Measurements from ENCODE around the gene HHIPL1. TPM values are rescaled to one million over a fixed set of nuclear protein-coding genes. Genes with fewer than 3 reads are reported as not detected.

The HHIPL1 gene
- total RNA-seq, 1 donor from 2014 or later = 1.1 TPM

- no peak overlapping the region for H3K4me3 ChIP-seq (ENCODE audit: low read depth, low read length)
- no peaks in the 10 kb centered on the region for H3K27me3 ChIP-seq (ENCODE audit: control insufficient read depth, insufficient read depth, low read length)
- no peaks in the 10 kb centered on the region for H3K36me3 ChIP-seq (ENCODE audit: control insufficient read depth, insufficient read depth, low read length)
- no peak for DNase-seq (ENCODE audit: low read depth)
- TF ChIP-seq, protein P1, sequence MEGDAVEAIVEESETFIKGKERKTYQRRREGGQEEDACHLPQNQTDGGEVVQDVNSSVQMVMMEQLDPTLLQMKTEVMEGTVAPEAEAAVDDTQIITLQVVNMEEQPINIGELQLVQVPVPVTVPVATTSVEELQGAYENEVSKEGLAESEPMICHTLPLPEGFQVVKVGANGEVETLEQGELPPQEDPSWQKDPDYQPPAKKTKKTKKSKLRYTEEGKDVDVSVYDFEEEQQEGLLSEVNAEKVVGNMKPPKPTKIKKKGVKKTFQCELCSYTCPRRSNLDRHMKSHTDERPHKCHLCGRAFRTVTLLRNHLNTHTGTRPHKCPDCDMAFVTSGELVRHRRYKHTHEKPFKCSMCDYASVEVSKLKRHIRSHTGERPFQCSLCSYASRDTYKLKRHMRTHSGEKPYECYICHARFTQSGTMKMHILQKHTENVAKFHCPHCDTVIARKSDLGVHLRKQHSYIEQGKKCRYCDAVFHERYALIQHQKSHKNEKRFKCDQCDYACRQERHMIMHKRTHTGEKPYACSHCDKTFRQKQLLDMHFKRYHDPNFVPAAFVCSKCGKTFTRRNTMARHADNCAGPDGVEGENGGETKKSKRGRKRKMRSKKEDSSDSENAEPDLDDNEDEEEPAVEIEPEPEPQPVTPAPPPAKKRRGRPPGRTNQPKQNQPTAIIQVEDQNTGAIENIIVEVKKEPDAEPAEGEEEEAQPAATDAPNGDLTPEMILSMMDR (IDR thresholded peaks at IDR 0.05; ENCODE audit: insufficient read depth, low read length, poor library complexity, severe bottlenecking) = no peak
These were observed 46.2 kb upstream of the HHIPL1 start for GRCh38 chr14:99598774-99599173.

DNA sequence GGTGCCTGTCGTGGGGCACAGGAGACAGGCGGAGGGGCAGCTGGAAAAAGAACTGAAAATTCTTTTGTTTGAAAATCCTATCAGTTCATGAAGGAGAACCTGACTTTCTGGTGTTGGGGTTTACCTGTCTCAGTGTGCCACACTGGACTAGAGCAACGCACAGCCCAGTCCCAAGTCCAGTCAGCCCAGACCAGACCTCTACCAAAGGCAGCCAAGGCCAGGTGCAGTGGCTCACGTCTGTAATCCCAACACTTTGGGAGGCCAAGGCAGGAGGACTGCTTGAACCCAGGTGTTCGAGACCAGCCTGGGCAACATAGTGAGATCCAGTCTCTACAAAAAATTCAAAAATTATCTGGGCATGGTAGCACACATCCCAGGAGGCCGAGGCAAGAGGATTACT, 45.5 kb upstream of the HHIPL1 start:
- Histone ChIP-seq H3K36me3 (ENCODE audit: control insufficient read depth, insufficient read depth, low read length) (no peaks in the 10 kb centered on the region), H3K4me3 (ENCODE audit: low read depth, low read length) (no peak overlapping the region), H3K27me3 (ENCODE audit: control insufficient read depth, insufficient read depth, low read length) (no peaks in the 10 kb centered on the region)
- TF ChIP-seq, protein P1 (IDR thresholded peaks at IDR 0.05; ENCODE audit: insufficient read depth, low read length, poor library complexity, severe bottlenecking) = no peak
- no peak for DNase-seq (ENCODE audit: low read depth)

DNA sequence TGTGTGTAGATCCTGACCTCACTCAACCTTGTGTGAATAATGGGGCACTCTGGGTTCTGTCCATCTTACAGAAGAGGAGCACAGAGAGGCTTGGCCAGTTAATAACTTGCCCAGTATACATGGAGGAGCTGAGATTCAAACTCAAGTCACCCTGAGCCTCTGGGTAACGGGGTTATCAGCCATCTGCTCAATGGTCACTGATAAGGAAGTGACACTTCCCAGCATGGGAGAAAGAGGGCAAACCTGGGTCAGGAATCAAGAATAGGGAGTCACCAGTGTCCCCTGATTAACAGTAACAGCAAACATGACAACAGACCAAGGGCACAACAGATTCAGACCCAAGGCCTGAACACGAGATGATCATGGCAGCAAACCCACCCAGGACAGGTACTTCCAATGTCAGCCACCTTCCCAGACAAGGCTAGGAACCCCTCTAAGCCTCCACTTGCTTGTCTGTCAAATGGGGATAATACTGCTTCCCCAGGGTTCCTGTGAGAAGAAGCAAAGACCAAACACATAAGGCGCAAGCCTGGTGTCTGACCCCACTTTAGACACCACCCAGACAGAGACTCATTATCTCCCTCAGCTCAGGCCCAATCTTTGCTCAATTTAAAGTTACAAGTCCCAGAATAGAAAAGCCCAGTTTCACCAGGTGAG, 44.6 kb upstream of the HHIPL1 start:
- Histone ChIP-seq H3K36me3 (ENCODE audit: control insufficient read depth, insufficient read depth, low read length) (no peaks in the 10 kb centered on the region), H3K4me3 (ENCODE audit: low read depth, low read length) (no peak overlapping the region), H3K27me3 (ENCODE audit: control insufficient read depth, insufficient read depth, low read length) (no peaks in the 10 kb centered on the region)
- no peak for DNase-seq (ENCODE audit: low read depth)
- TF ChIP-seq, protein P1 (IDR thresholded peaks at IDR 0.05; ENCODE audit: insufficient read depth, low read length, poor library complexity, severe bottlenecking) = no peak

DNA sequence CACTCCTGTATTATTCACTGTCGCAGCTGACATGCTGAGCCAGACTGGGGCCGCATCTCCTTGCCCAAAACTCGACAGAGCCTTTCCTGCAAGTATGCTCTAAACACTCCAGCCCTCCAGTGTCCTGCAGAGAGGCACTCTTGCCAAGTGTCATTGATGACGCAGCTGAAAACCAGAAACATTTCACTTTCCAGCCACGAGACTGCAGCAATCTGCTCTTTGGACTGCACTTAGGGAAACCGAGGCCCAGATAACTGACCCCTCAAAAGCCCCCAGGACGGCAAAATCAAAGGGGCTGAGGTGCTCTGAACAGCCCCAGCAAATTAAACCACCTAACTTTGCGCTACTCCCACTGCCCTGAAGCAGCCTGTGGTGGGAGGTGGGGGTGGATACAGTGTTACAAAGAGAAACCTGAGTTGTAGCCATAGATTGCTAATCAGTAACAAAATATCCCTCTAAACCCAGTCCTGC, 43.5 kb upstream of the HHIPL1 start:
- DNase-seq (ENCODE audit: low read depth) = no peak
- Histone ChIP-seq H3K36me3 (ENCODE audit: control insufficient read depth, insufficient read depth, low read length) (no peaks in the 10 kb centered on the region), H3K27me3 (ENCODE audit: control insufficient read depth, insufficient read depth, low read length) (no peaks in the 10 kb centered on the region), H3K4me3 (ENCODE audit: low read depth, low read length) (peak overlapping the region; percentile 42)
- TF ChIP-seq, protein P1 (IDR thresholded peaks at IDR 0.05; ENCODE audit: insufficient read depth, low read length, poor library complexity, severe bottlenecking) = no peak

DNA sequence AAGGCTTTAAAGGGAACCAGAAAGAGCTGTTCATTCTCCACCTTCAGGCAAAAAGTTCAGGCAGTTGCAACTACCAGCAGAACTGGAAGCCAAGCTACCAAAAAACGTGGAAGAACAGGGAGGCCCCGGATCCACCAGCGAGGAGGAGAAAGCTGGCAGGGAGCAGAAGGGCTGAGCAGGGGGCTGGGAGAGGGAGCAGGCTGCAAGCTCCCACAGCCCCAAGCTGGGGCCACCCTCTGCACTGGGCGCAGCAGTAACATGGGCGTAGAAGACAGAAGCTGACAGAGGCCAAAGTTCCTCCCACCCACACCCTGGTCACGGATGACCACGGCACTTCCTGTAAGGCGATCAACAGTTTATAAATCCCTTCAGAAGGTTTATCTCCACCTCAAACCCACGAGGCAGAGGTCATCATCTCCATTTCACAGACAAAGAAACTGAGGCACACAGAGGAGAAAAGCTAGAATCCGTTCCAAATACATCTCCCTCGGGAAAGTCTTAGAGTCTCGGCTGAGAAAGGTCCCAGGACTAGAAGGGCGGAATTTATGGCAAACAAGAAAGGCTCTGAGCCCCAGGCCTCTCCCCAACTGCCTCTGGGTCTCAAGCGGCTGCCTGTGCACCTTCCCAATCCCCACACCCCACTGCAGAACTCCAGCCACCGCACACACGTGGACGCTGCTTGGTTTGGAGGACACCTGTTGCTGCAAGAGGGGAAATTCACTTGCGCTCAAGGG, 42.7 kb upstream of the HHIPL1 start:
- no peak for DNase-seq (ENCODE audit: low read depth)
- Histone ChIP-seq H3K27me3 (ENCODE audit: control insufficient read depth, insufficient read depth, low read length) (no peaks in the 10 kb centered on the region), H3K36me3 (ENCODE audit: control insufficient read depth, insufficient read depth, low read length) (no peaks in the 10 kb centered on the region), H3K4me3 (ENCODE audit: low read depth, low read length) (peak overlapping the region; percentile 42)
- TF ChIP-seq, protein P1 (IDR thresholded peaks at IDR 0.05; ENCODE audit: insufficient read depth, low read length, poor library complexity, severe bottlenecking) = no peak

Data from kidney epithelial cell (primary cell).